OCI-LY1 (cell line): ENCODE results near the gene MAPK1IP1L.

Experiments
- EZH2 ChIP-seq: fragments of 200-600 bp; sonication (generic), shearing (Covaris generic); IDR thresholded peaks from 2 replicates; pipeline ENCODE4 v1.8.0; 2017; ENCODE audit warnings: borderline replicate concordance, mixed run types, mild to moderate bottlenecking, antibody characterized with exemption, low read length, moderate library complexity, mixed read lengths
- TF ChIP-seq, protein P1 (sequence below): fragments of 200-600 bp; sonication (generic), shearing (Covaris generic); IDR thresholded peaks from 2 replicates; pipeline ENCODE4 v1.5.1; 2017; ENCODE audit warnings: mild to moderate bottlenecking, antibody characterized with exemption, low read length, moderate library complexity, mixed read lengths

- TF ChIP-seq, protein P1, sequence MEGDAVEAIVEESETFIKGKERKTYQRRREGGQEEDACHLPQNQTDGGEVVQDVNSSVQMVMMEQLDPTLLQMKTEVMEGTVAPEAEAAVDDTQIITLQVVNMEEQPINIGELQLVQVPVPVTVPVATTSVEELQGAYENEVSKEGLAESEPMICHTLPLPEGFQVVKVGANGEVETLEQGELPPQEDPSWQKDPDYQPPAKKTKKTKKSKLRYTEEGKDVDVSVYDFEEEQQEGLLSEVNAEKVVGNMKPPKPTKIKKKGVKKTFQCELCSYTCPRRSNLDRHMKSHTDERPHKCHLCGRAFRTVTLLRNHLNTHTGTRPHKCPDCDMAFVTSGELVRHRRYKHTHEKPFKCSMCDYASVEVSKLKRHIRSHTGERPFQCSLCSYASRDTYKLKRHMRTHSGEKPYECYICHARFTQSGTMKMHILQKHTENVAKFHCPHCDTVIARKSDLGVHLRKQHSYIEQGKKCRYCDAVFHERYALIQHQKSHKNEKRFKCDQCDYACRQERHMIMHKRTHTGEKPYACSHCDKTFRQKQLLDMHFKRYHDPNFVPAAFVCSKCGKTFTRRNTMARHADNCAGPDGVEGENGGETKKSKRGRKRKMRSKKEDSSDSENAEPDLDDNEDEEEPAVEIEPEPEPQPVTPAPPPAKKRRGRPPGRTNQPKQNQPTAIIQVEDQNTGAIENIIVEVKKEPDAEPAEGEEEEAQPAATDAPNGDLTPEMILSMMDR, result no peak
- TF ChIP-seq EZH2, result no peak
These were observed 24.3 kb downstream of the MAPK1IP1L start for GRCh38 chr14:55075628-55076175.
